ENCODE data around the gene CHTOP. TPM values are rescaled to one million over a fixed set of nuclear protein-coding genes. Genes with fewer than 3 reads are reported as not detected.
A peak's percentile ranks its signal among the peaks of the same experiment; 100 is the strongest.

CHTOP gene
- total and polyA plus RNA-seq, 2 experiments from 2014 or later = 26.9 to 42.2 TPM

DNA sequence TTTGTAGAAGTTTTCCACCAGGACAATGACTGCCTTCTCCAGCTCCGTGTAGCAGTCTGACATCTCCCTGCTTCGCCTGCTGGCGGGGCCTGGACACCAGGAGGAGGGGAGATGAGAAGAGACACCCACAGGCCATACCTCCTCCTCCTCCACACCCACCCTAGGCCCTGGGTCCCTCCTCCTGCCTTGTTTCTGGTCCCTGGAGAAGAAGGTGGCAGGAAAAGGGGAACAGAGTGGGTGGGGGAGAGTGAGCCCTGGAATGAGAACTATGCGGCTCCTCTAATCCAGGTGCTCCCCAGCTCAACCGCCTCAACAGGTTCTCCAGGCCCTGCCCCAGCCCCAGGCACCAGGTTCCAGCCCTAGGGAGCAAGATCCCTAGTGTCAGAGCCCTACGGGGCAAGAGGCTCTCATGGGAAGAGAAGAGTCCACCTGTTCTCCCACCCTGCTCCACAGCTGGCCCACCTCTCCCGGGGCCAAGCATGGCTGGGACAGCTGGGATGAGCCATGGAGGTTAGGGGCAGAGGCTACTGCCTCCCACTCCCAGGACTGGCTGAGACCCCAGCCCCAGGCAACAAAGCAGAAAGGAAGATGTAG is 25.7 kb upstream of the CHTOP start:
- in situ Hi-C loops (cut with MboI) = no loop called here
- H4K20me1 ChIP-seq (ENCODE audit: insufficient read depth) = no peaks in the 10 kb centered on the region

DNA sequence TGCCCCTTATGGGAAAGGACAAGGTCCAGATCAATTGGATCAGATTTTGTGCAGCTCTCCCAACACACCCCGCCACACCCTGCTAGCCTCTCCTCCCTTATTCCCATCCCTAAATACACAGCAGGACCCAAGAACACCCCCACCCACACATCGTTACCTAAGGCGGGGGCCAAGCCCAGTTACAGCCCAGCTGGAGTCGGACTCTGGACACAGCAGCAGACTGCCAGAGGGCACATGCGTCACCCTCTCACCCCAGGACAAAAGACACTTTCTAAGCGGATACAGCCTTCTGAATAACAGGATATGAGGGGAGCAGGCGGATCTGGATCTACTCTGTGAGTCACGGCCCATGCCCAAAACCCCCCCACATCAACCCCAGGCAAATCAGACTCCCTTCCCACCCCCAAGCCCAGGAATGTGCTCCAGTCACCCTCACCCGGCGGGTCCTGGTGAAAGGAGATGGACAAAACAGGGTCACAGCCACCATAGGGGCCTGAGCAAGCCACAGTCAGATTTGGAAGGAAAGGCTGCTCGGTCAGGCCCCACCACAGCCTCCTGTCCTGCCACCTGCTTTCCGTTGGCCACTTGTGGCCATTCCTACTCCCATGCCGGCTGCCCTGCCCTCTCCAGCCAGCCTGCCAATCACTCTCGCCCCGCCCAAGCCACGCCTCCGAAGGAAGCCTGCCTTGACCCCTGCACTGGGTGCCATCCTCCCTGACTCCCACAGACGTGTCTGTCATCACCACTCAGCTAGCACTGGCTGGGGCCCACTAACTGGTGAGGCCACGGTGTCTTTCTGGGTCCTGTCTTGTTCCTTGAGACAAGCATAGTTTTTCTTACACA is 24.9 kb upstream of the CHTOP start:
- WGBS, 2 experiments (ENCODE audit: low coverage in 1 of 2, low lambda C conversion rate in 2 of 2, missing lambda C conversion rate in 2 of 2) = 8% methylated on average over 19 of the region's 19 CpGs
- H2AFZ ChIP-seq = no peak overlapping the region
- peak; percentile 95 for DNase-seq
- H3K36me3 ChIP-seq (ENCODE audit: low read depth) = peaks cover 36% of the 10 kb centered on the region
- H3K27me3 ChIP-seq (replicated peaks; ENCODE audit: insufficient read depth) = no peaks in the 10 kb centered on the region
- in situ Hi-C loops (cut with MboI) = no loop called here
- H3K79me2 ChIP-seq (ENCODE audit: insufficient read depth) = peaks cover 83% of the 10 kb centered on the region
- peaks cover 32% of the 10 kb centered on the region for H3K4me1 ChIP-seq (ENCODE audit: insufficient read depth)
- TF ChIP-seq EZH2phosphoT487 (IDR thresholded peaks at IDR 0.05; ENCODE audit: insufficient read depth, low read depth) = no peak
- TF ChIP-seq EZH2 (IDR thresholded peaks at IDR 0.05; ENCODE audit: insufficient read depth, poor library complexity, severe bottlenecking) = no peak
- H3F3A ChIP-seq (ENCODE audit: insufficient read depth) = peaks cover 54% of the 10 kb centered on the region
- peak overlapping the region; percentile 55 for H3K4me2 ChIP-seq (ENCODE audit: unreplicated experiment)
- H3K9me2 ChIP-seq (ENCODE audit: insufficient read depth) = no peaks in the 10 kb centered on the region
- H3K27ac ChIP-seq = peak overlapping the region; percentile 76
- H3K9me3 ChIP-seq (ENCODE audit: low read depth) = no peaks in the 10 kb centered on the region
- peak overlapping the region; percentile 62 for H3K4me3 ChIP-seq
- H3K9ac ChIP-seq = peak overlapping the region; percentile 71
- no peaks in the 10 kb centered on the region for H4K20me1 ChIP-seq (ENCODE audit: insufficient read depth)

More for the DNA sequence above, 25.7 kb upstream of the CHTOP start:
- Histone ChIP-seq H3K9me2 (ENCODE audit: insufficient read depth) (no peaks in the 10 kb centered on the region), H3K9me3 (ENCODE audit: low read depth) (no peaks in the 10 kb centered on the region), H3F3A (ENCODE audit: insufficient read depth) (peaks cover 61% of the 10 kb centered on the region), H3K79me2 (ENCODE audit: insufficient read depth) (peaks cover 80% of the 10 kb centered on the region), H3K27ac (peak overlapping the region; percentile 76), H3K4me2 (ENCODE audit: unreplicated experiment) (peak overlapping the region; percentile 55), H2AFZ (no peak overlapping the region), H3K9ac (peak overlapping the region; percentile 71), H3K4me3 (peak overlapping the region; percentile 62), H3K27me3 (replicated peaks; ENCODE audit: insufficient read depth) (no peaks in the 10 kb centered on the region), H3K36me3 (ENCODE audit: low read depth) (peaks cover 39% of the 10 kb centered on the region), H3K4me1 (ENCODE audit: insufficient read depth) (peaks cover 28% of the 10 kb centered on the region)
- TF ChIP-seq EZH2phosphoT487 (IDR thresholded peaks at IDR 0.05; ENCODE audit: insufficient read depth, low read depth) = no peak
- no peak for TF ChIP-seq EZH2 (IDR thresholded peaks at IDR 0.05; ENCODE audit: insufficient read depth, poor library complexity, severe bottlenecking)
- DNase-seq = no peak
- WGBS, 2 experiments (ENCODE audit: low coverage in 1 of 2, low lambda C conversion rate in 2 of 2, missing lambda C conversion rate in 2 of 2) = 83 to 86% methylated on average over 7 of the region's 7 CpGs

DNA sequence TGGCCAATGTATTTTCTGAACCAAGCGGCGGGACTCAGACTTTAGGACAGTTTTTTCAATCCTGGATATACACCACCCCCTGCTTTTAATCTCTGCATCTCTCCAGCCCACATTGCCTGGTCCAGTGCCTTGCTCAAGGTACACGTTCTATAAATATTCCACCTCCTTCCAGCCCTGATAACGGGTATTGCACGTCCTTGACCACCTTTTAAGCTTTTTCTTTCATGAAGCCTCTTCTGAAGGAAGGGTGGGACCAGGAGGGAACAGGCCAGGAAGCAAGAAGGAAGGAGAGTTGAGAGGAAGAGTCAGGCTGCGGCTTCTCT is 24.3 kb upstream of the CHTOP start:
- Histone ChIP-seq H3K27ac (peak overlapping the region; percentile 76), H2AFZ (no peak overlapping the region), H3K36me3 (ENCODE audit: low read depth) (peaks cover 30% of the 10 kb centered on the region), H3K27me3 (replicated peaks; ENCODE audit: insufficient read depth) (no peaks in the 10 kb centered on the region), H3K4me3 (peak overlapping the region; percentile 62), H3K4me1 (ENCODE audit: insufficient read depth) (peaks cover 32% of the 10 kb centered on the region), H3K9ac (peak overlapping the region; percentile 71), H3K9me2 (ENCODE audit: insufficient read depth) (no peaks in the 10 kb centered on the region), H3F3A (ENCODE audit: insufficient read depth) (peaks cover 48% of the 10 kb centered on the region), H3K79me2 (ENCODE audit: insufficient read depth) (peaks cover 77% of the 10 kb centered on the region), H3K4me2 (ENCODE audit: unreplicated experiment) (peak overlapping the region; percentile 55), H4K20me1 (ENCODE audit: insufficient read depth) (no peaks in the 10 kb centered on the region), H3K9me3 (ENCODE audit: low read depth) (no peaks in the 10 kb centered on the region)
- TF ChIP-seq EZH2 (IDR thresholded peaks at IDR 0.05; ENCODE audit: insufficient read depth, poor library complexity, severe bottlenecking) = no peak
- no peak for TF ChIP-seq EZH2phosphoT487 (IDR thresholded peaks at IDR 0.05; ENCODE audit: insufficient read depth, low read depth)
- in situ Hi-C loops (cut with MboI) = no loop called here
- 69 to 73% methylated on average over 6 of the region's 6 CpGs for WGBS, 2 experiments (ENCODE audit: low coverage in 1 of 2, low lambda C conversion rate in 2 of 2, missing lambda C conversion rate in 2 of 2)
- DNase-seq = no peak

DNA sequence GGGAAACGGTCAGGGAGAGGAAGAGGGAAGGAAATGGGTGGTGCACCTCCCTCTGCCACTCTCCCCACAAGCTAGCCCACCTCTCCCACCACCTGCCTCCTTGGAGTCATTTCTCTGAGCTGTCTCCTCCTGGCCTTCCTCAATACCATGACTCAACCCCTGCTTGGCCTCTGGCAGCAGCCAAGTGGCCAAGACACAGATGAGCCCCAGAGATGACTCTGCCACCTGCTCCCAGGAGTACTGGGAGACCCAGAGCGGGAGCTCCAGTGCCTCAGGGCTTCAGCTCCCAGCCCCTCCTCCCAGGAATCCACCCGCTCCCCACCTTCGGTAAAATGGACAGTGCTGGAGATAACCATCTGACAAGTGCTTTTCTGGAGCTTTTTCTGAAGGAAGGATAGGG is 23.5 kb upstream of the CHTOP start:
- H3K79me2 ChIP-seq (ENCODE audit: insufficient read depth) = peaks cover 77% of the 10 kb centered on the region
- no peaks in the 10 kb centered on the region for H3K9me3 ChIP-seq (ENCODE audit: low read depth)
- peak overlapping the region; percentile 76 for H3K27ac ChIP-seq
- no peaks in the 10 kb centered on the region for H3K9me2 ChIP-seq (ENCODE audit: insufficient read depth)
- peak overlapping the region; percentile 71 for H3K9ac ChIP-seq
- no peak for TF ChIP-seq EZH2phosphoT487 (IDR thresholded peaks at IDR 0.05; ENCODE audit: insufficient read depth, low read depth)
- no peak for TF ChIP-seq EZH2 (IDR thresholded peaks at IDR 0.05; ENCODE audit: insufficient read depth, poor library complexity, severe bottlenecking)
- peaks cover 32% of the 10 kb centered on the region for H3K4me1 ChIP-seq (ENCODE audit: insufficient read depth)
- no peaks in the 10 kb centered on the region for H3K27me3 ChIP-seq (replicated peaks; ENCODE audit: insufficient read depth)
- peak; percentile 82 for DNase-seq
- H3K36me3 ChIP-seq (ENCODE audit: low read depth) = peaks cover 22% of the 10 kb centered on the region
- peak overlapping the region; percentile 55 for H3K4me2 ChIP-seq (ENCODE audit: unreplicated experiment)
- peaks cover 40% of the 10 kb centered on the region for H3F3A ChIP-seq (ENCODE audit: insufficient read depth)
- peak overlapping the region; percentile 62 for H3K4me3 ChIP-seq
- in situ Hi-C loops (cut with MboI) = no loop called here
- H2AFZ ChIP-seq = no peak overlapping the region
- no peaks in the 10 kb centered on the region for H4K20me1 ChIP-seq (ENCODE audit: insufficient read depth)
- WGBS, 2 experiments (ENCODE audit: low coverage in 1 of 2, low lambda C conversion rate in 2 of 2, missing lambda C conversion rate in 2 of 2) = 48 to 52% methylated on average over 4 of the region's 4 CpGs

Data from GM23248 (cell line).